BE2C (cell line): ENCODE data around the gene RELN.

ENCODE experiments used
- DNase-seq: peaks from one replicate; pipeline ENCODE4 v3.0.0-alpha.2; 2020
- H3K27me3 ChIP-seq: fragments of 250-450 bp; sonication (Bioruptor Pico); 2 replicates; pipeline ENCODE4 v1.5.1; 2020; ENCODE audit warnings: mild to moderate bottlenecking
- H3K36me3 ChIP-seq: fragments of 250-450 bp; sonication (Bioruptor Pico); 2 replicates; pipeline ENCODE4 v1.5.1; 2020; ENCODE audit warnings: mild to moderate bottlenecking
- H3K4me1 ChIP-seq: fragments of 250-450 bp; sonication (Bioruptor Pico); 2 replicates; pipeline ENCODE4 v1.5.1; 2020
- H3K4me3 ChIP-seq: 2 replicates; pipeline ENCODE4 v1.5.1; 2011; ENCODE audit warnings: low read depth, low read length
- H3K9me3 ChIP-seq: fragments of 250-450 bp; sonication (Bioruptor Pico); 2 replicates; pipeline ENCODE4 v1.5.1; 2020
- CTCF ChIP-seq: IDR thresholded peaks from 2 replicates; pipeline ENCODE4 v1.5.1; 2012; ENCODE audit warnings: mild to moderate bottlenecking, low read depth, low read length

RELN gene

DNA sequence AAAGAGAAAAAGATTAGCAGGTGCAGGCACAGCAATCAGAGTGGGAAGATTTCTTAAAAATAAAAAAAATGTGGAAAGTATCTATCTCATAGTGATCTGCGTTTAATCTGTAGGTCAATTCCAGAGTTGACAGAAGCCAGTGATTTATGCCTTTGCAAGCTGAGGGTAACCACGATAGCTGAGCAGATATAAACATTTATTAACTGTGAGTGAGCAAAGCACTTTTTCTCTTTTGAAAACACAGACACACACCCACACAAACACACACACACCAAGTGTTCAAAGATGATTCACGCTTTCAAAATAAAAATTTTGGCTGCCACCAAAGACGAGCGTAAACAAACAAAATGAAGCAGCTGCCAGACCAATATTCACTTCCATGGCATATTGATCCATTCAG, 300.2 kb downstream of the RELN start:
- peaks cover 35% of the 10 kb centered on the region for H3K36me3 ChIP-seq
- no peaks in the 10 kb centered on the region for H3K27me3 ChIP-seq
- no peaks in the 10 kb centered on the region for H3K9me3 ChIP-seq
- DNase-seq = no peak
- H3K4me1 ChIP-seq = peaks cover 44% of the 10 kb centered on the region
- H3K4me3 ChIP-seq = peak overlapping the region; percentile 11
- no peak for TF ChIP-seq CTCF

DNA sequence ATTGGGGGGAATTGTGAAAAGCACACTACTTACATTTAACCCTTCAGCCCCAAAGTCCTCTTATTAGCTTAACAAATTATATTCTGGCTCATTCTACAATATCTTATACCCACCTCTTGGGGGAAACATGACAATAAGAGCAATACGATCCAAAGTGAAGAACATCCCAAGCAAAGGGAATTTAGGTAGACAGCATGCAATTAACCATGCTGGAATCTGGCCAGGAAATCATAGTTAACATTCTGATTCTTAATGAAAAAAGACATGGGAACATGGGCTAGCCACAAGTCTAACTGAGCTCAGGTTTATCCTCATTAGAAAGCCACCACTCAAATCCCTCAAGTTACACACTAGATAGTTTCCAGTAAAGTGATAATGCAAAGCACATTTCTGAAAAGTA, 301.5 kb downstream of the RELN start:
- Histone ChIP-seq H3K27me3 (no peaks in the 10 kb centered on the region), H3K36me3 (peaks cover 32% of the 10 kb centered on the region), H3K4me1 (peaks cover 49% of the 10 kb centered on the region), H3K4me3 (no peak overlapping the region), H3K9me3 (no peaks in the 10 kb centered on the region)
- no peak for TF ChIP-seq CTCF
- DNase-seq = no peak

DNA sequence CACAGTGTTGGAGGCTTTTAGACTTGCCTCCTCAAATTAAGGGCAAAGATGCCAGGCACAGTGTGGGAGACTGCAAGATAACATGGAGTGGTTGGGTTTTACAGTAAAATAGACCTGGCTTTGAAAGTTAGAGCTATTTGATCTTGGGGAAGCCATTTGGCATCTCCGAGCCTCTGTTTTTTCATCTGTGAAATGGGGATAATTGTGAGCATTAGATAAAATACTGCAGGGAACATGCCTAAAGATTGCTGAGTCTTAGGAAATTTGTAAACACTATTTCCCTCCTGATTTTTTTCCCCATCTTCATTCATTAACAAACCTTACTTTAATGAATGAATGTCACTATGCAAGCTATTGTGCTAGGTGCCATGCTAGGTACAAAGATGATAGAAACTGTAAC, 302.2 kb downstream of the RELN start:
- Histone ChIP-seq H3K4me3 (no peak overlapping the region), H3K4me1 (peaks cover 55% of the 10 kb centered on the region), H3K9me3 (no peaks in the 10 kb centered on the region), H3K36me3 (peaks cover 25% of the 10 kb centered on the region), H3K27me3 (no peaks in the 10 kb centered on the region)
- TF ChIP-seq CTCF = no peak
- DNase-seq = no peak

GRCh38 chr7:103686763-103687162, 302.7 kb downstream of the RELN start:
- peaks cover 61% of the 10 kb centered on the region for H3K4me1 ChIP-seq
- TF ChIP-seq CTCF = no peak
- DNase-seq = no peak
- no peaks in the 10 kb centered on the region for H3K9me3 ChIP-seq
- H3K27me3 ChIP-seq = no peaks in the 10 kb centered on the region
- no peak overlapping the region for H3K4me3 ChIP-seq
- H3K36me3 ChIP-seq = peaks cover 20% of the 10 kb centered on the region

- no peak for TF ChIP-seq CTCF
- no peak overlapping the region for H3K4me3 ChIP-seq
- no peaks in the 10 kb centered on the region for H3K27me3 ChIP-seq
- peaks cover 17% of the 10 kb centered on the region for H3K36me3 ChIP-seq
- peaks cover 65% of the 10 kb centered on the region for H3K4me1 ChIP-seq
- H3K9me3 ChIP-seq = no peaks in the 10 kb centered on the region
- DNase-seq = no peak
These were observed 303.4 kb downstream of the RELN start for GRCh38 chr7:103686064-103686463.

- H3K36me3 ChIP-seq = peaks cover 17% of the 10 kb centered on the region
- H3K4me3 ChIP-seq = no peak overlapping the region
- H3K27me3 ChIP-seq = no peaks in the 10 kb centered on the region
- no peak for DNase-seq
- H3K4me1 ChIP-seq = peaks cover 65% of the 10 kb centered on the region
- TF ChIP-seq CTCF = no peak
- no peaks in the 10 kb centered on the region for H3K9me3 ChIP-seq
These were observed 303.8 kb downstream of the RELN start for GRCh38 chr7:103685646-103686045.
